K562 (cell line): ENCODE results near the gene DTX1. TPM values are rescaled to one million over a fixed set of nuclear protein-coding genes. Genes with fewer than 3 reads are reported as not detected.

Source experiments
- ASH1L ChIP-seq: fragments of 450-650 bp; IDR thresholded peaks from 2 replicates; pipeline ENCODE4 v1.6.1; 2018; ENCODE audit warnings: borderline replicate concordance, mild to moderate bottlenecking, low read depth; ENCODE audit not compliant: partially characterized antibody
- BHLHE40 ChIP-seq: IDR thresholded peaks from 2 replicates; pipeline ENCODE4 v1.6.1; 2011; ENCODE audit warnings: low read length, improper control_type of control experiment
- CBX3 ChIP-seq, 2 experiments: IDR thresholded peaks; 1 replicate in 1 of 2; 2 replicates in 1 of 2; pipeline ENCODE4 v1.6.1; 2012; ENCODE audit warnings: inconsistent platforms in 2 of 2, low read length in 2 of 2, borderline replicate concordance in 1 of 2, control low read depth in 1 of 2
- HLTF ChIP-seq: fragments of 450-650 bp; IDR thresholded peaks from 2 replicates; pipeline ENCODE4 v1.6.1; 2016
- HMG20B ChIP-seq: fragments of 250-450 bp; sonication (Bioruptor Pico); IDR thresholded peaks from 2 replicates; pipeline ENCODE4 v1.5.0; 2021; ENCODE audit warnings: mild to moderate bottlenecking
- HNRNPL ChIP-seq: fragments of 200-400 bp; formaldehyde crosslinking; IDR thresholded peaks from 2 replicates; pipeline ENCODE4 v1.6.1; 2017; ENCODE audit warnings: low read depth, mild to moderate bottlenecking, low read length
- HNRNPLL ChIP-seq: fragments of 200-400 bp; formaldehyde crosslinking; IDR thresholded peaks from 2 replicates; pipeline ENCODE4 v1.6.1; 2017; ENCODE audit warnings: low read length, low read depth, mild to moderate bottlenecking; ENCODE audit not compliant: poor library complexity, severe bottlenecking
- JUND ChIP-seq, 2 experiments: IDR thresholded peaks; 2 replicates in 1 of 2; 3 replicates in 1 of 2; pipeline ENCODE4 v1.6.1; 2011; ENCODE audit warnings: borderline replicate concordance in 2 of 2, low read depth in 2 of 2, low read length in 2 of 2, improper control_type of control experiment in 1 of 2, missing biosample characterization in 1 of 2, missing genetic modification characterization in 1 of 2, missing genetic modification reagents in 1 of 2
- KLF16 ChIP-seq: IDR thresholded peaks from 2 replicates; pipeline ENCODE4 v1.6.1; 2016; ENCODE audit warnings: antibody characterized with exemption
- LARP7 ChIP-seq: fragments of 450-650 bp; IDR thresholded peaks from 2 replicates; pipeline ENCODE4 v1.6.1; 2016
- LEF1 ChIP-seq: fragments of 450-650 bp; IDR thresholded peaks from 2 replicates; pipeline ENCODE4 v1.6.1; 2016; ENCODE audit warnings: mild to moderate bottlenecking
- MAFF ChIP-seq: IDR thresholded peaks from 2 replicates; pipeline ENCODE4 v1.6.1; 2012; ENCODE audit warnings: low read length, improper control_type of control experiment
- MXD1 ChIP-seq: fragments of 250-450 bp; sonication (Bioruptor Pico); IDR thresholded peaks from 2 replicates; pipeline ENCODE4 v1.8.0; 2021; ENCODE audit warnings: borderline replicate concordance, mild to moderate bottlenecking, moderate library complexity; ENCODE audit not compliant: poor library complexity, severe bottlenecking
- NFE2L1 ChIP-seq: fragments of 450-650 bp; IDR thresholded peaks from 2 replicates; pipeline ENCODE4 v1.6.1; 2016; ENCODE audit warnings: missing genetic modification characterization, low read depth, mild to moderate bottlenecking, missing compliant biosample characterization, moderate library complexity, borderline replicate concordance
- NFYB ChIP-seq: IDR thresholded peaks from 2 replicates; pipeline ENCODE4 v1.6.1; 2011; ENCODE audit warnings: mild to moderate bottlenecking, moderate library complexity; ENCODE audit not compliant: insufficient read length; ENCODE audit errors: extremely low read depth
- POLR2B ChIP-seq: fragments of 450-650 bp; IDR thresholded peaks from 2 replicates; pipeline ENCODE4 v1.6.1; 2018; ENCODE audit warnings: low read depth; ENCODE audit not compliant: partially characterized antibody
- PREB ChIP-seq: sonication (generic); formaldehyde crosslinking; IDR thresholded peaks from 2 replicates; pipeline ENCODE4 v1.8.1; 2023; ENCODE audit warnings: mild to moderate bottlenecking, missing genetic modification reagents
- RBBP5 ChIP-seq: fragments of 200-600 bp; sonication (generic); IDR thresholded peaks from 2 replicates; pipeline ENCODE4 v1.6.1; 2012; ENCODE audit warnings: borderline replicate concordance, mild to moderate bottlenecking, low read length, control low read depth, inconsistent platforms; ENCODE audit not compliant: insufficient read depth, poor library complexity, severe bottlenecking
- ZNF146 ChIP-seq: IDR thresholded peaks from one replicate; pipeline ENCODE4 v1.6.1; 2018; ENCODE audit warnings: missing compliant biosample characterization; ENCODE audit not compliant: unreplicated experiment
- ZNF263 ChIP-seq: sonication (generic); formaldehyde crosslinking; IDR thresholded peaks from 2 replicates; pipeline ENCODE4 v1.8.0; 2022; ENCODE audit warnings: mild to moderate bottlenecking, missing genetic modification reagents, borderline replicate concordance
- ZNF311 ChIP-seq: fragments of 250-450 bp; sonication (Bioruptor Pico); IDR thresholded peaks from 2 replicates; pipeline ENCODE4 v1.4.0; 2020; ENCODE audit warnings: mild to moderate bottlenecking, moderate library complexity
- ZNF431 ChIP-seq: sonication (generic); formaldehyde crosslinking; IDR thresholded peaks from 2 replicates; pipeline ENCODE4 v1.8.0; 2022; ENCODE audit warnings: mild to moderate bottlenecking, missing genetic modification reagents
- ZNF696 ChIP-seq: fragments of 250-450 bp; sonication (Bioruptor Pico); conservative IDR thresholded peaks from 2 replicates; pipeline ENCODE4 v1.4.0; 2020; ENCODE audit warnings: mild to moderate bottlenecking, moderate library complexity
- polyA plus RNA-seq, 8 experiments: library from polyadenylated mRNA; depleted of rRNA in 4 of 8; stranded (reverse) in 5 of 8; unstranded in 3 of 8; fragments of >200 nt; fragmentation: Nextera tagmentation in 2 of 8; fragmentation: Illumina TruSeq in 1 of 8; extraction: Ambion mirVana in 2 of 8; extraction: Trizol in 1 of 8; gene quantifications; 2 replicates each; pipeline versions ENCODE4 v1.2.1 to v1.2.3, GENCODE V29; 2011 to 2014; ENCODE audit warnings: inconsistent platforms in 1 of 8, missing spikeins in 1 of 8
- total RNA-seq, 7 experiments: library from RNA; depleted of rRNA in 6 of 7; stranded (reverse); fragments of >200 nt in 6 of 7; fragmentation: Illumina TruSeq in 2 of 7; extraction: Trizol in 2 of 7; gene quantifications; 2 replicates each; pipeline versions ENCODE4 v1.2.1 to v1.2.3, GENCODE V29; 2011 to 2021; ENCODE audit warnings: low replicate concordance in 1 of 7
- TF ChIP-seq, protein P1 (sequence below): sonication (generic); formaldehyde crosslinking; IDR thresholded peaks from 2 replicates; pipeline ENCODE4 v1.8.1; 2022; ENCODE audit warnings: missing genetic modification reagents
- TF ChIP-seq, protein P2 (sequence below): fragments of 450-650 bp; formaldehyde crosslinking; IDR thresholded peaks from 2 replicates; pipeline ENCODE4 v1.4.0; 2020; ENCODE audit warnings: mild to moderate bottlenecking, moderate library complexity

DTX1 gene
- total and polyA plus RNA-seq, 9 of the 15 experiments (the other 6 are each of a cell fraction or from before 2014, with no cell fraction given), result not detected

DNA sequence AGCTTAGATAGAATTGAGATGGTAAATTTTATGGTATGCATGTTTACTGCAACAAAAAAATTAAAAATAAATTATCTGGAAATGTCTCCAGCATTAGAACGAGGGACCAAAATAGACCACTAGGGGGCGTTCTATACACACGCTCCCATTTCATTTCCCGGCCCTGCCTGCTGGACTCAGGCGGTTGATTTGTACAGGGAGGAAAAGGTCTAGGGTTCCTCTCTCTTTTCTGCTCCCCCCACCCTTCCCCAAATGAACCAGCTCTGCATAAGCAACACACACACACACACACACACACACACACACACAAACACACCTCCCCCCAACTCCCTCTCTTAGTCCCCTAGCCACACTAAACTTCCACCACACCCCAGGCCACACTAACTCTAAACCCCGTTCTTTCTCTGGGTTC is 7.8 kb upstream of the DTX1 start (continued):
- no peak for TF ChIP-seq MXD1 (CRISPR knock-in tag)
- no peak for TF ChIP-seq LEF1
- TF ChIP-seq, protein P1, sequence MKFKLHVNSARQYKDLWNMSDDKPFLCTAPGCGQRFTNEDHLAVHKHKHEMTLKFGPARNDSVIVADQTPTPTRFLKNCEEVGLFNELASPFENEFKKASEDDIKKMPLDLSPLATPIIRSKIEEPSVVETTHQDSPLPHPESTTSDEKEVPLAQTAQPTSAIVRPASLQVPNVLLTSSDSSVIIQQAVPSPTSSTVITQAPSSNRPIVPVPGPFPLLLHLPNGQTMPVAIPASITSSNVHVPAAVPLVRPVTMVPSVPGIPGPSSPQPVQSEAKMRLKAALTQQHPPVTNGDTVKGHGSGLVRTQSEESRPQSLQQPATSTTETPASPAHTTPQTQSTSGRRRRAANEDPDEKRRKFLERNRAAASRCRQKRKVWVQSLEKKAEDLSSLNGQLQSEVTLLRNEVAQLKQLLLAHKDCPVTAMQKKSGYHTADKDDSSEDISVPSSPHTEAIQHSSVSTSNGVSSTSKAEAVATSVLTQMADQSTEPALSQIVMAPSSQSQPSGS, result no peak
- TF ChIP-seq NFYB, result no peak
- TF ChIP-seq ZNF696 (CRISPR knock-in tag), result no peak
- TF ChIP-seq LARP7, result 0 out of 2 replicates have a peak, but pooled peaks have one; percentile 30
- no peak for TF ChIP-seq HNRNPLL
- peak; percentile 49; the same call in 1 of the 2 replicates for TF ChIP-seq HLTF
- no peak for TF ChIP-seq CBX3 (IDR thresholded peaks at IDR 0.05; ENCODE audit: borderline replicate concordance in 1 of 2, low read length in 2 of 2)
- TF ChIP-seq ZNF431 (CRISPR knock-in tag), result no peak
- TF ChIP-seq ZNF311 (CRISPR knock-in tag), result no peak
- TF ChIP-seq ZNF146 (CRISPR knock-in tag), result no peak
- TF ChIP-seq KLF16, result 0 out of 2 replicates have a peak, but pooled peaks have one; percentile 16
- no peak for TF ChIP-seq POLR2B
- TF ChIP-seq, protein P2, sequence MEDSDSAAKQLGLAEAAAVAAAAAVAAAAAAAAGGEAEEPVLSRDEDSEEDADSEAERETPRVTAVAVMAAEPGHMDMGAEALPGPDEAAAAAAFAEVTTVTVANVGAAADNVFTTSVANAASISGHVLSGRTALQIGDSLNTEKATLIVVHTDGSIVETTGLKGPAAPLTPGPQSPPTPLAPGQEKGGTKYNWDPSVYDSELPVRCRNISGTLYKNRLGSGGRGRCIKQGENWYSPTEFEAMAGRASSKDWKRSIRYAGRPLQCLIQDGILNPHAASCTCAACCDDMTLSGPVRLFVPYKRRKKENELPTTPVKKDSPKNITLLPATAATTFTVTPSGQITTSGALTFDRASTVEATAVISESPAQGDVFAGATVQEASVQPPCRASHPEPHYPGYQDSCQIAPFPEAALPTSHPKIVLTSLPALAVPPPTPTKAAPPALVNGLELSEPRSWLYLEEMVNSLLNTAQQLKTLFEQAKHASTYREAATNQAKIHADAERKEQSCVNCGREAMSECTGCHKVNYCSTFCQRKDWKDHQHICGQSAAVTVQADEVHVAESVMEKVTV (CRISPR knock-in tag), result peak; percentile 61; the same call in 1 of the 2 replicates
- no peak for TF ChIP-seq MAFF
- no peak for TF ChIP-seq NFE2L1 (tag)
- TF ChIP-seq RBBP5, result no peak
- TF ChIP-seq ZNF263 (CRISPR knock-in tag), result no peak
- TF ChIP-seq ASH1L, result no peak
- no peak for TF ChIP-seq PREB (CRISPR knock-in tag)
- no peak for TF ChIP-seq HMG20B
- no peak for TF ChIP-seq JUND (IDR thresholded peaks at IDR 0.05; ENCODE audit: borderline replicate concordance, low read depth, low read length)
- no peak for TF ChIP-seq JUND (tag; IDR thresholded peaks at IDR 0.05; ENCODE audit: borderline replicate concordance, low read depth, low read length)
- no peak for TF ChIP-seq HNRNPL
- TF ChIP-seq BHLHE40, result no peak
